Skin of body (tissue), 2 donors: ENCODE results near the gene ATXN1. TPM values are rescaled to one million over a fixed set of nuclear protein-coding genes. Genes with fewer than 3 reads are reported as not detected.

Experiments used
- DNase-seq: peaks from one replicate; lab custom pipeline; 2025; lab: John Stamatoyannopoulos, UW
- total RNA-seq: library from RNA; depleted of rRNA; stranded (reverse); fragments of >200 nt; gene quantifications from one replicate; pipeline ENCODE4 v1.2.3, GENCODE V29; 2014

ATXN1 gene
- total RNA-seq, 1 donor from 2014 or later, result 52.6 TPM

GRCh38 chr6:16674801-16675392 is 86.4 kb downstream of the ATXN1 start:
- DNase-seq, result no peak

- no peak for DNase-seq
These were observed 88.1 kb downstream of the ATXN1 start for GRCh38 chr6:16673011-16673797.

GRCh38 chr6:16671302-16672289 is 89.7 kb downstream of the ATXN1 start:
- DNase-seq, result no peak

DNA sequence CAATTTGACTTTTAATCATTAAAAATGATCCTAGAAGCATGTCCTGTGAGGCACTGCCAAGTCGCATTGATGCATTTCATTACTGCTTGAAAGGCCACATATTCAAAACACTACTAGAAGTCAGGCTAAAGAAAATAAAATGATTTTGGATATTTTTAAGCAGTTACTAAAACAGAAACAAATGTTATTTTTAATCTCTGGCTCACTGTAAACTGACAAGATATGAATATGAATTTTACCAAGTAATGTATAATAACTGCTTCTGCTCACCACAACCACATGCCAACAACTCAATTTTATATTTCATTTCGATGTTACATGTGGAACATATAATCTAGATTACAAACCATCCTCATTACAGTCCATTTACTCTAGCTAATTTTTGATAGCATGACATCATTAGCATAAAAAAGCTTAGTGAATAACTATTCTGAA is 90.6 kb downstream of the ATXN1 start:
- DNase-seq, result peak; percentile 31

- peak; percentile 29 for DNase-seq
These were observed 91.1 kb downstream of the ATXN1 start for GRCh38 chr6:16670183-16670582.

- no peak for DNase-seq
These were observed 92.0 kb downstream of the ATXN1 start for GRCh38 chr6:16669227-16669626.

DNA sequence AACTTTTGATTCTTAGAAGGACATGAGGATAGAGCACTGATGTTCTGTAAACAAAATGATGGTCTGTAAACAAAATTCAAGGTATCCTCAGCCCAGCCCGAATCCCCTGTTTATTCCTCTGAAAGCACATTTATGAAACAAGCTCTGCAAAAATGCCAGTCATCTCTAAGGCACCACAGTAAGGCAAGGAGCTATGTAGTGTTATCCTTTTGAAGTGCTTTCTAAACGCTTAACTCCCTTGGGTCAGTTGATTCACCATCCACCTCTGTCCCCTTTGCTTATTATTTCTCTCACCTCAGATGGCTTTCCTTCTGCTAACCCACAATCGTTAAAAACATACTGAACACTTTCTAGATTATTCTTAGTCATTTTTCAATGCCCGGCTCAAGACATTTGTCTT is 93.8 kb downstream of the ATXN1 start:
- no peak for DNase-seq

GRCh38 chr6:16665992-16666391 is 95.3 kb downstream of the ATXN1 start:
- DNase-seq, result no peak

GRCh38 chr6:16665182-16665581 is 96.1 kb downstream of the ATXN1 start:
- DNase-seq, result no peak

DNA sequence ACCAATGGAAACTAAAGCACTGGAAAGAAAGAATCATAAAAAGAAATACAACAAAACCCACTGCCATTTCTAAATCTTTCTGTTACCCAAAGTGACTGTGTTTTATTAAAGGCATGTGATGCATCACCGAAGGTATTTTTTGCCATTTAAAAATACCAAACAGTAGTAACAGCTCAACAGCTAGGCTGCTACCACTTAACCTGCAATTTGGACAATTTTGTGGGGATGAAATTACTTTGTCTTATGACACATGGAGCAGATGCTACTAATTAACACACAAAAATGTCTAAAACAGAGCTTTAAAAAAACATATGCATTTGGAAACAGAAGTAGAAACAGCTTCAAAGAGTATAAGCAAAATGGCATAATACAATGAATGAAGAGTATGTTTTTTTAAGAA is 97.4 kb downstream of the ATXN1 start:
- DNase-seq, result no peak

- no peak for DNase-seq
These were observed 101.1 kb downstream of the ATXN1 start for GRCh38 chr6:16660157-16660497.

DNA sequence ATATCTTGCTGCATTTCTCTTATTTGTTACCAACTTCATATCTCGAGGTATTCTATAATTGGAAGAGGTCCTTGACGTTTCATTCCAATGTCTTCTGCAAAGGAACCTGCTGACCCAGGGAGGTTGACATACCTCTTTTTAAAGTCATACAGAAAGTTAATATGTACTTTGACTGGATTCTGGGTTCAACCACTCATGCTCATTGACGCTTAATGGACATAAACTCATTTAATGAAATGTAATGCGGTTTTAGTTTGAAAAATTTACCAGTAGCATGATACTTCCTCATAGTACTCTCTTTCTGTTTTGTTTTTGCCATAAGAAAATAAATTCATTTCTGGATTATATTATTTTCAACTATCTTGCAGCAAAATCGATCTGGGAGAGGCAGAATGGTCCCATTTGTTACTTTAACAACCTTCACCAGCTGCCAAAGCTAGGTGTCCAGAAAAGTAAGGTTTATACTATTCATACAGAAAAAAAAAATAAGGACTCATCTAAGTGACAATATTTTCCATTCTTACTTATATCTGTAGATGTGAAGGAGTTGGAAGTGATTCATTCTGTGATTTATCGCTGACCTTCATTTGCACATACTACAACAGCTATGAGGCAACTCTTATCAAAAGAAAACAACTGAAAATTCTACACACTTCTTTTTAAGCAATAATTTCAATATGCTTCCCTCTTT is 101.6 kb downstream of the ATXN1 start:
- no peak for DNase-seq

- no peak for DNase-seq
These were observed 102.8 kb downstream of the ATXN1 start for GRCh38 chr6:16658348-16659034.

GRCh38 chr6:16657768-16658167 is 103.5 kb downstream of the ATXN1 start:
- DNase-seq, result no peak

DNA sequence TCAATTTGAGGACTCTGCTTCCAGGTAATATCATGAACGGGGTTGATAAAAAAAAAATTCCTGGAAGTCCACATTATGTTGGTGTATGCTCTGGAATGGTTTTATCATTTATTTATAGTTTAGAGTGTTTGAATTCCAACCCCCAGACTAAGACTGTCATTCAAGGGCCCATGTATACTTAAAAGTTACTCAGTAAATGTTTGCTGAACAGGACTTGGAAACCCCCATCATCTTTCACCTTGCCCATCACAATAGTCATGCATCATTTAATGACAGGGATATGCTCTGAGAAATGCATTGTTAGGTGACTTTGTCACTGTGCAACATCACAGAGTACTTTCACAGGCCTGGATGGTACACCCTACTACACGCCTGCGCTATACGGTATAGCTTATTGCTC is 104.8 kb downstream of the ATXN1 start:
- DNase-seq, result no peak

GRCh38 chr6:16654701-16655100 is 106.6 kb downstream of the ATXN1 start:
- DNase-seq, result no peak

DNA sequence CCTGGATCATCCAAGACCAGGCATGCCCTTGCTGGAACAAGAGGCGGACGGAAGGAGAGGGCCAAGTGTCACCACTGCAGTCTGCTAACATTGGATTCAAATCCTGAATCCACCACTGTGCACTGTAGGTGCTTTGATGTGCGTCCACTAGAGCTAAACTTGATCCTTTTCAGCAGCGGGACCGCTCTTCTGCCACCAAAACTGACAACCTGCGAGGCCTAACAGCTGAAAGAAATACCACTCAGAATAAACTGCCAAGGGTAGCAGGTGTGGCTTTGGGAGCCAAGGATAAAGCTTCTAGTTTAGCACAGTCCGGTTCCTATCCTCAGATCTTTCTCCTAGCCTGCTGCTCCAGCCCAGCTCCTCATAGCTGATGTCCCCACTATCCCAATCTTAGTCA is 108.0 kb downstream of the ATXN1 start:
- no peak for DNase-seq

- DNase-seq, result no peak
These were observed 109.4 kb downstream of the ATXN1 start for GRCh38 chr6:16651871-16652270.

GRCh38 chr6:16649890-16650289 is 111.4 kb downstream of the ATXN1 start:
- no peak for DNase-seq

- no peak for DNase-seq
These were observed 112.0 kb downstream of the ATXN1 start for GRCh38 chr6:16649241-16649640.

DNA sequence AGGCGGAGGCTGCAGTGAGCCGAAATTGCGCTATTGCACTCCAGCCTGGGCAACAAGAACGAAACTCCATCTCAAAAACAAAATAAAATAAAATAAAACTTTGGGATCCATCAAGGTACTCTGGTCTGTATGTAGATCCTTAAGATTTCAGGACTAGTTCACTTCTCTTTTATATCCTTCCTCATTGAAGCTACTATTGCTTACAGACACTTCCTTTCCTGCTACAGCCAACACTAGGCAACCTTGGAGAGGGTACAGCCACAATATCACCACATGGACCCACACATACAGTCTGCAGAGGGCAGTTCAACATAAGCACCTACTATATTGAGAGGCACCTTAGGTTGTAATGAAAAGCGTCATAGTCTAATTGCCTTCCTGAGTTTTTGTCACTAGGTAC is 113.3 kb downstream of the ATXN1 start:
- DNase-seq, result no peak
